ENCODE results near the gene CYFIP2. TPM values are rescaled to one million over a fixed set of nuclear protein-coding genes. Genes with fewer than 3 reads are reported as not detected.

The CYFIP2 gene
- total and polyA plus RNA-seq, 2 of the 13 experiments (the other 11 are each of a cell fraction or from before 2014, with no cell fraction given): 22.6 to 30.3 TPM

DNA sequence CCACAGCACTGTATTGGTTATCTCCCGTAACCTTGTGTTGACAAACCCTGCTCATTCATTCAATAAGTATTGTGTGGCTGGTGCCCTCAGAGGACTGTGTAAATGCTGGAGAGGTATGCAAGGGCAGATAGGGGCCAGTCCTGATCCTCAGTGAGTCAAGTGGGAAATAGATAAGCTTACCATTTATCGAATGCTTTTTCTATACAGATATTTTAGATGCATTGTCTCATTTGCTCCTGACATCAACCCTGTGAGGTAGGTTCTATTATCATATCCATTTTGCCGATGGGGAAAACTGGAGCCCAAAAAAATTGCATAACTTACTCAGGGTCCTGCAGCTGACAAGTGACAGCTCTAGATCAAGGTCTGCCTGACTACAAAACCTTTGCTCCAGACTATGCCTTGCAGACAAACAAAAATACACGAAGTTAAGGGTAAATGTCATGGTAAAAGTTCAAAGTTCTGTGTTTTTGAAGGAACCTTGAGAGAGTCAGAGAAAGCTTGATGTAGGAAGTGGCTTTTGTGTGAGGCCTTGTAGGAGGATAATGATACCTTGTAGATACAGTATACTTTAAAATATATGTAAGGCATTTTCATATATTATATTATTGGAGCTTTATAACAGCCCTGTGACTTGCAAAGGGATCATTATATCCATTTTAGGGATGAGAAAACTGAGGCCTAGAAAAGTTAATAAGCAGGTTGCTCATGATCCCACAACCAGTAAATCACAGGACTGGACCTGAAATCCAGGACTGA is 22.7 kb downstream of the CYFIP2 start (continued):
- TF ChIP-seq PRDM10 (CRISPR knock-in tag; IDR thresholded peaks at IDR 0.05; ENCODE audit: low read depth): no peak
- TF ChIP-seq, protein P1, sequence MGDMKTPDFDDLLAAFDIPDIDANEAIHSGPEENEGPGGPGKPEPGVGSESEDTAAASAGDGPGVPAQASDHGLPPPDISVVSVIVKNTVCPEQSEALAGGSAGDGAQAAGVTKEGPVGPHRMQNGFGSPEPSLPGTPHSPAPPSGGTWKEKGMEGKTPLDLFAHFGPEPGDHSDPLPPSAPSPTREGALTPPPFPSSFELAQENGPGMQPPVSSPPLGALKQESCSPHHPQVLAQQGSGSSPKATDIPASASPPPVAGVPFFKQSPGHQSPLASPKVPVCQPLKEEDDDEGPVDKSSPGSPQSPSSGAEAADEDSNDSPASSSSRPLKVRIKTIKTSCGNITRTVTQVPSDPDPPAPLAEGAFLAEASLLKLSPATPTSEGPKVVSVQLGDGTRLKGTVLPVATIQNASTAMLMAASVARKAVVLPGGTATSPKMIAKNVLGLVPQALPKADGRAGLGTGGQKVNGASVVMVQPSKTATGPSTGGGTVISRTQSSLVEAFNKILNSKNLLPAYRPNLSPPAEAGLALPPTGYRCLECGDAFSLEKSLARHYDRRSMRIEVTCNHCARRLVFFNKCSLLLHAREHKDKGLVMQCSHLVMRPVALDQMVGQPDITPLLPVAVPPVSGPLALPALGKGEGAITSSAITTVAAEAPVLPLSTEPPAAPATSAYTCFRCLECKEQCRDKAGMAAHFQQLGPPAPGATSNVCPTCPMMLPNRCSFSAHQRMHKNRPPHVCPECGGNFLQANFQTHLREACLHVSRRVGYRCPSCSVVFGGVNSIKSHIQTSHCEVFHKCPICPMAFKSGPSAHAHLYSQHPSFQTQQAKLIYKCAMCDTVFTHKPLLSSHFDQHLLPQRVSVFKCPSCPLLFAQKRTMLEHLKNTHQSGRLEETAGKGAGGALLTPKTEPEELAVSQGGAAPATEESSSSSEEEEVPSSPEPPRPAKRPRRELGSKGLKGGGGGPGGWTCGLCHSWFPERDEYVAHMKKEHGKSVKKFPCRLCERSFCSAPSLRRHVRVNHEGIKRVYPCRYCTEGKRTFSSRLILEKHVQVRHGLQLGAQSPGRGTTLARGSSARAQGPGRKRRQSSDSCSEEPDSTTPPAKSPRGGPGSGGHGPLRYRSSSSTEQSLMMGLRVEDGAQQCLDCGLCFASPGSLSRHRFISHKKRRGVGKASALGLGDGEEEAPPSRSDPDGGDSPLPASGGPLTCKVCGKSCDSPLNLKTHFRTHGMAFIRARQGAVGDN (CRISPR knock-in tag; IDR thresholded peaks at IDR 0.05): no peak
- no peak for TF ChIP-seq CBFB (CRISPR knock-in tag; IDR thresholded peaks at IDR 0.05)
- no peak for TF ChIP-seq ZFX (CRISPR knock-in tag; IDR thresholded peaks at IDR 0.05; ENCODE audit: low read depth)
- no peak for TF ChIP-seq ZFP37 (CRISPR knock-in tag; IDR thresholded peaks at IDR 0.05; ENCODE audit: borderline replicate concordance)
- no peak for TF ChIP-seq ZMYM3 (CRISPR knock-in tag; IDR thresholded peaks at IDR 0.05)
- TF ChIP-seq ZNF354B (CRISPR knock-in tag; IDR thresholded peaks at IDR 0.05): no peak
- TF ChIP-seq, protein P2, sequence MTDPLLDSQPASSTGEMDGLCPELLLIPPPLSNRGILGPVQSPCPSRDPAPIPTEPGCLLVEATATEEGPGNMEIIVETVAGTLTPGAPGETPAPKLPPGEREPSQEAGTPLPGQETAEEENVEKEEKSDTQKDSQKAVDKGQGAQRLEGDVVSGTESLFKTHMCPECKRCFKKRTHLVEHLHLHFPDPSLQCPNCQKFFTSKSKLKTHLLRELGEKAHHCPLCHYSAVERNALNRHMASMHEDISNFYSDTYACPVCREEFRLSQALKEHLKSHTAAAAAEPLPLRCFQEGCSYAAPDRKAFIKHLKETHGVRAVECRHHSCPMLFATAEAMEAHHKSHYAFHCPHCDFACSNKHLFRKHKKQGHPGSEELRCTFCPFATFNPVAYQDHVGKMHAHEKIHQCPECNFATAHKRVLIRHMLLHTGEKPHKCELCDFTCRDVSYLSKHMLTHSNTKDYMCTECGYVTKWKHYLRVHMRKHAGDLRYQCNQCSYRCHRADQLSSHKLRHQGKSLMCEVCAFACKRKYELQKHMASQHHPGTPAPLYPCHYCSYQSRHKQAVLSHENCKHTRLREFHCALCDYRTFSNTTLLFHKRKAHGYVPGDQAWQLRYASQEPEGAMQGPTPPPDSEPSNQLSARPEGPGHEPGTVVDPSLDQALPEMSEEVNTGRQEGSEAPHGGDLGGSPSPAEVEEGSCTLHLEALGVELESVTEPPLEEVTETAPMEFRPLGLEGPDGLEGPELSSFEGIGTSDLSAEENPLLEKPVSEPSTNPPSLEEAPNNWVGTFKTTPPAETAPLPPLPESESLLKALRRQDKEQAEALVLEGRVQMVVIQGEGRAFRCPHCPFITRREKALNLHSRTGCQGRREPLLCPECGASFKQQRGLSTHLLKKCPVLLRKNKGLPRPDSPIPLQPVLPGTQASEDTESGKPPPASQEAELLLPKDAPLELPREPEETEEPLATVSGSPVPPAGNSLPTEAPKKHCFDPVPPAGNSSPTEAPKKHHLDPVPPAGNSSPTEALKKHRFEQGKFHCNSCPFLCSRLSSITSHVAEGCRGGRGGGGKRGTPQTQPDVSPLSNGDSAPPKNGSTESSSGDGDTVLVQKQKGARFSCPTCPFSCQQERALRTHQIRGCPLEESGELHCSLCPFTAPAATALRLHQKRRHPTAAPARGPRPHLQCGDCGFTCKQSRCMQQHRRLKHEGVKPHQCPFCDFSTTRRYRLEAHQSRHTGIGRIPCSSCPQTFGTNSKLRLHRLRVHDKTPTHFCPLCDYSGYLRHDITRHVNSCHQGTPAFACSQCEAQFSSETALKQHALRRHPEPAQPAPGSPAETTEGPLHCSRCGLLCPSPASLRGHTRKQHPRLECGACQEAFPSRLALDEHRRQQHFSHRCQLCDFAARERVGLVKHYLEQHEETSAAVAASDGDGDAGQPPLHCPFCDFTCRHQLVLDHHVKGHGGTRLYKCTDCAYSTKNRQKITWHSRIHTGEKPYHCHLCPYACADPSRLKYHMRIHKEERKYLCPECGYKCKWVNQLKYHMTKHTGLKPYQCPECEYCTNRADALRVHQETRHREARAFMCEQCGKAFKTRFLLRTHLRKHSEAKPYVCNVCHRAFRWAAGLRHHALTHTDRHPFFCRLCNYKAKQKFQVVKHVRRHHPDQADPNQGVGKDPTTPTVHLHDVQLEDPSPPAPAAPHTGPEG (CRISPR knock-in tag; IDR thresholded peaks at IDR 0.05): no peak
- TF ChIP-seq NRL (CRISPR knock-in tag; IDR thresholded peaks at IDR 0.05; ENCODE audit: borderline replicate concordance): no peak
- TF ChIP-seq, protein P3, sequence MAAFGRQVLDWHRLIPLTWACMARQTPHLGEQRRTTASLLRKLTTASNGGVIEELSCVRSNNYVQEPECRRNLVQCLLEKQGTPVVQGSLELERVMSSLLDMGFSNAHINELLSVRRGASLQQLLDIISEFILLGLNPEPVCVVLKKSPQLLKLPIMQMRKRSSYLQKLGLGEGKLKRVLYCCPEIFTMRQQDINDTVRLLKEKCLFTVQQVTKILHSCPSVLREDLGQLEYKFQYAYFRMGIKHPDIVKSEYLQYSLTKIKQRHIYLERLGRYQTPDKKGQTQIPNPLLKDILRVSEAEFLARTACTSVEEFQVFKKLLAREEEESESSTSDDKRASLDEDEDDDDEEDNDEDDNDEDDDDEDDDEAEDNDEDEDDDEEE (CRISPR knock-in tag; IDR thresholded peaks at IDR 0.05): no peak
- no peak for TF ChIP-seq TBX2 (CRISPR knock-in tag; IDR thresholded peaks at IDR 0.05; ENCODE audit: borderline replicate concordance)
- TF ChIP-seq KLF15 (CRISPR knock-in tag; IDR thresholded peaks at IDR 0.05; ENCODE audit: borderline replicate concordance): no peak
- no peak for TF ChIP-seq PTBP1 (IDR thresholded peaks at IDR 0.05; ENCODE audit: low read depth, low read length, poor library complexity, severe bottlenecking)
